ENCODE data around the gene ADD3. TPM values are rescaled to one million over a fixed set of nuclear protein-coding genes. Genes with fewer than 3 reads are reported as not detected.

Gene ADD3
- total and polyA plus RNA-seq, 10 of the 15 experiments (the other 5 are each of a cell fraction or from before 2014, with no cell fraction given) = 27.3 to 129 (median 67.8) TPM

- TF ChIP-seq BCLAF1 (IDR thresholded peaks at IDR 0.05) = no peak
- TF ChIP-seq MYC (IDR thresholded peaks at IDR 0.05; ENCODE audit: insufficient read depth, insufficient read length, insufficient replicate concordance, low read length, severe bottlenecking) = no peak
- TF ChIP-seq ESRRA (IDR thresholded peaks at IDR 0.05; ENCODE audit: low read length) = no peak
- TF ChIP-seq RUNX3 (IDR thresholded peaks at IDR 0.05; ENCODE audit: low read length) = peak; percentile 70
- TF ChIP-seq HCFC1 (IDR thresholded peaks at IDR 0.05; ENCODE audit: low read length) = no peak
Observed at GRCh38 chr10:110009736-110010475, 2.1 kb downstream of the ADD3 start (continued).

- intact Hi-C loops (cut with micrococcal nuclease; ENCODE audit: unreplicated experiment) = loop anchor here (5.0 kb wide), 1 partner anchor 33 kb away; no protein-coding TSS in a partner anchor
- no peak for DNase-seq (ENCODE audit: low read depth, low spot score)
Observed at GRCh38 chr10:110010486-110011378, 2.9 kb downstream of the ADD3 start.

More at GRCh38 chr10:110010486-110011378, 2.9 kb downstream of the ADD3 start:
- Histone ChIP-seq H3K4me3 (peak overlapping the region; percentile 90), H3K36me3 (ENCODE audit: control insufficient read depth in 2 of 2, insufficient read depth in 2 of 2, low read length in 1 of 2) (no peaks in the 10 kb centered on the region), H2AFZ (ENCODE audit: control insufficient read depth, low read depth, low read length) (no peak overlapping the region; the same call in 1 of the 2 replicates), H3K9ac (ENCODE audit: control insufficient read depth, insufficient read depth, low read length) (no peak overlapping the region), H3K27me3 (replicated peaks in 1 of 2; ENCODE audit: control insufficient read depth in 2 of 2, insufficient read depth in 2 of 2, low read length in 1 of 2) (no peaks in the 10 kb centered on the region), H3K79me2 (ENCODE audit: control insufficient read depth, insufficient read depth, low read length) (peaks cover 52% of the 10 kb centered on the region), H4K20me1 (ENCODE audit: control insufficient read depth, insufficient read depth) (no peaks in the 10 kb centered on the region), H3K4me2 (ENCODE audit: control insufficient read depth, insufficient read depth) (peak overlapping the region; percentile 82), H3K4me1 (ENCODE audit: control insufficient read depth, insufficient read depth, low read length) (peaks cover 26% of the 10 kb centered on the region), H3K9me3 (replicated peaks; ENCODE audit: control insufficient read depth, insufficient read depth, low read length) (no peaks in the 10 kb centered on the region), H3K27ac (ENCODE audit: control insufficient read depth, insufficient read depth) (peak overlapping the region; percentile 34; the same call in 1 of the 2 replicates)
- no peak for TF ChIP-seq ATF7 (IDR thresholded peaks at IDR 0.05; ENCODE audit: low read depth)
- TF ChIP-seq BMI1 (IDR thresholded peaks at IDR 0.05; ENCODE audit: borderline replicate concordance) = no peak
- no peak for TF ChIP-seq SIX5 (IDR thresholded peaks at IDR 0.05; ENCODE audit: low read depth, low read length, severe bottlenecking)
- no peak for TF ChIP-seq RFX5 (IDR thresholded peaks at IDR 0.05; ENCODE audit: low read depth, low read length)
- TF ChIP-seq RUNX3 (IDR thresholded peaks at IDR 0.05; ENCODE audit: low read length) = peak; percentile 29; the same call in 1 of the 2 replicates
- CTCF ChIA-PET = interaction anchor here (0.5 to 3.8 kb wide), 11 partner anchors 10 to 538 kb away, joined by 3 to 18 read pairs (median 3); no protein-coding TSS in a partner anchor
- in situ Hi-C loops (cut with MboI) = no loop called here
- no TSS peak for BruUV-seq (replicated peaks)
- RAD21 ChIA-PET (ENCODE audit: unreplicated experiment) = interaction anchor here (0.8 to 6.6 kb wide), 10 partner anchors 22 to 66 kb away, joined by 3 to 60 read pairs (median 3); no protein-coding TSS in a partner anchor
- SMC1A ChIA-PET (ENCODE audit: uncharacterized antibody, unreplicated experiment) = interaction anchor here (0.6 to 5.7 kb wide), 22 partner anchors 12 to 292 kb away, joined by 3 to 43 read pairs (median 4); no protein-coding TSS in a partner anchor
- WGBS (ENCODE audit: insufficient coverage, insufficient replicate concordance, low lambda C conversion rate, missing lambda C conversion rate) = 40% methylated on average over 2 of the region's 2 CpGs
- ATAC-seq (no peak), FAIRE-seq (no peak)
- POLR2A ChIA-PET = interaction anchor here (0.6 to 1.5 kb wide), 10 partner anchors 8 to 474 kb away, joined by 3 to 12 read pairs (median 3); no protein-coding TSS in a partner anchor

All from GM12878 (cell line).